ENCODE measurements around the gene PPP2R2B.

- TF ChIP-seq SP1 (IDR thresholded peaks at IDR 0.05) = no peak
- no peak for TF ChIP-seq SUZ12 (IDR thresholded peaks at IDR 0.05)
- TF ChIP-seq ZNF384 (IDR thresholded peaks at IDR 0.05) = no peak
- no peak for TF ChIP-seq CTBP1 (IDR thresholded peaks at IDR 0.05; ENCODE audit: borderline replicate concordance)
- TF ChIP-seq HDGF (IDR thresholded peaks at IDR 0.05; ENCODE audit: borderline replicate concordance) = no peak
- no peak for TF ChIP-seq ELF4 (IDR thresholded peaks at IDR 0.05)
- no peak for TF ChIP-seq FOXK2 (IDR thresholded peaks at IDR 0.05)
- no peak for TF ChIP-seq BHLHE40 (IDR thresholded peaks at IDR 0.05; ENCODE audit: borderline replicate concordance)
- no peak for TF ChIP-seq FOXM1 (IDR thresholded peaks at IDR 0.05; ENCODE audit: borderline replicate concordance)
- no peak for TF ChIP-seq NFRKB (IDR thresholded peaks at IDR 0.05)
- TF ChIP-seq PKNOX1 (IDR thresholded peaks at IDR 0.05) = no peak
- no peak for TF ChIP-seq ARNT (IDR thresholded peaks at IDR 0.05)
Measured at GRCh38 chr5:146748533-146748932, 130.0 kb downstream of the PPP2R2B start.
